Cardiac fibroblast (primary cell): ENCODE results near the gene MYO1E.

Source experiments
- DNase-seq, 2 donors: peaks; one replicate each; pipeline versions ENCODE4 v3.0.0 to v3.0.0-alpha.2; 2010; ENCODE audit warnings: low read depth in 2 of 2
- H3K4me3 ChIP-seq, 2 donors: replicated peaks in 1 of 2; 1 replicate in 1 of 2; 2 replicates in 1 of 2; pipeline ENCODE4 v1.5.1; 2011; ENCODE audit warnings: low read depth in 2 of 2, low read length in 2 of 2, mild to moderate bottlenecking in 2 of 2, moderate library complexity in 1 of 2
- CTCF ChIP-seq: IDR thresholded peaks from one replicate; pipeline ENCODE4 v1.5.1; 2011; ENCODE audit warnings: low read depth, mild to moderate bottlenecking, low read length, inconsistent platforms

Gene MYO1E

GRCh38 chr15:59197454-59197853 lies 175.2 kb downstream of the MYO1E start:
- no peak for TF ChIP-seq CTCF
- DNase-seq: no peak

DNA sequence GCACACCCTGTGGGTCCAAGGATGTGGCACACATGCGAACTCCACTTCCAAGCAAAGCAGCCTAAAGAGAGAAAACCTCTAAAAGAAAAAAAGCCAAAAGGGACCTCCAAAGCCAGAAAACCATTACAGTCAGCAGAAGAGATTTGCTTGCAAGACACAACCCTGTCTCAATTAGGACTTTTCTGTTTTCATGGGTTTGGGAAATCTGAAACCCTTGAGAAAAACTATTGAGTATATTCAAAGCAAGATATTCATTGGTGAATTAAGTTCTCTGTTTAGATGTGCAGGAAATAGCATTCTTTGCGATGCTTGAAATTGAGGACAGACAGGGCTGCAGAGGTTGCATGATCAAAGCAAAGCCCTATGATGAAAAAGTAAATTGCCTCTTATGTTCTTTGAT lies 176.3 kb downstream of the MYO1E start:
- H3K4me3 ChIP-seq: no peak overlapping the region
- DNase-seq: no peak
- TF ChIP-seq CTCF: no peak

More at GRCh38 chr15:59197454-59197853, 175.2 kb downstream of the MYO1E start:
- H3K4me3 ChIP-seq: no peak overlapping the region

- TF ChIP-seq CTCF: no peak
- no peak for DNase-seq
- H3K4me3 ChIP-seq: no peak overlapping the region
Observed at GRCh38 chr15:59194639-59195325, 177.9 kb downstream of the MYO1E start.

DNA sequence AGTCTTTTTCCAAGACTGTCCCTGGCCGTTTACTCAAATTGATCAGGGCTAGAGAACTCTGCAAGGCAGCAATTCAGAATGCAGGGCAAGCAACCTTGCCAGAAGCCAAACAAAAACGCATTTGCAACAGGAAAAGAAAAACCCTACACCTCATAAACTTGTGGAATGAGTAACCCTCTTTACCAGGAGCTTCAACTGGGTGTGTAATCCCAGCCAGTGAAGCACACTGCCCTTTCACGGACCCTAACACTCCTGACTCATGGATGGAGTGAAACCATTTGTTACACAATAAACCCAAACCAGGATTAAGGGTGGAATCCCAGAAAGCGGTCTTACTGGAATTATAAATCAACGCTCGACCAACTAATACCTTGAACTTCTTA lies 180.8 kb downstream of the MYO1E start:
- H3K4me3 ChIP-seq: no peak overlapping the region
- peak; percentile 80 to 95 for DNase-seq
- TF ChIP-seq CTCF: no peak

DNA sequence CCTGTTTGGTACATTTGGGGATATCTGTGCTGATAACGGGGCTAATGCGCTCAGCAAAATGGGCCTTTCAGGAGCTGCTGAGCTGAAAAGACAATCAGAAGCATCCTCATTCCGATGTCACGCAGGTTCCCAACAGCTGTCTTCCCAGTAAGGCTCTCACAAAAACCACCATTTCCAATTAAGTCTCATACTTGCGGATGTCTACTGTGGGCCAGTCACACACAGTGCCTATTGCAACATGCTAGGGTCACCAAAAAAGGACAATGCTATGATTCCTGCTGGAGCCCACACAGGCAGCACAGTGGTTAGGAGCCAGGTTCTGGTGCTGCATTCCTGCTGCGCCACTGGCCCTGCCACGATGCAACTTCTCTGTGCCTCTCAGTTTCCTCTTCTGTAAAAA lies 182.4 kb downstream of the MYO1E start:
- no peak for TF ChIP-seq CTCF
- H3K4me3 ChIP-seq: no peak overlapping the region
- DNase-seq: no peak

DNA sequence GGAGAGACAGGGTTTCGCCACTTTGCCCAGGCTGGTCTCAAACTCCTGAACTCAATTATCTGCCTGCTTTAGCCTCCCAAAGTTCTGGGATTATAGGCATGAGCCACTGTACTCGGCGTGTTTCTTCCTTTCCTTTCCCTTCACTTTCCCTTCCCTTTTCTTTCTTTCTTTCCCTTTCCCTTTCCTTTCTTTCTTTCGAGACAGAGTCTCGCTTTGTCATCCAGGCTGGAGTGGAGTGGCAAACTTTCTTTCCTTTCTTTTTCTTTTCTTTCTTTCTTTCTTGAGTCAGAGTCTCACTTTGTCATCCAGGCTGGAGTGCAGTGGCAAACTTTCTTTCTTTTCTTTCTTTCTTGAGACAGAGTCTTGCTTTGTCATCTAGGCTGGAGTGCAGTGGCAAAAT lies 183.4 kb downstream of the MYO1E start:
- DNase-seq: no peak
- no peak for TF ChIP-seq CTCF

GRCh38 chr15:59186501-59186900 lies 186.2 kb downstream of the MYO1E start:
- no peak overlapping the region for H3K4me3 ChIP-seq
- TF ChIP-seq CTCF: no peak
- DNase-seq: peak in 1 of 2 donors; percentile 66

More for the DNA sequence above, 183.4 kb downstream of the MYO1E start:
- no peak overlapping the region for H3K4me3 ChIP-seq
